HG03045 (cell line): ENCODE results near the gene TMSB10.

Experiments used
- ATAC-seq: cut with Tn5 transposase; IDR thresholded peaks from one replicate; pipeline ENCODE4 v1.9.1; 2021; ENCODE audit warnings: mild to moderate bottlenecking, moderate library complexity; ENCODE audit not compliant: unreplicated experiment

The TMSB10 gene

DNA sequence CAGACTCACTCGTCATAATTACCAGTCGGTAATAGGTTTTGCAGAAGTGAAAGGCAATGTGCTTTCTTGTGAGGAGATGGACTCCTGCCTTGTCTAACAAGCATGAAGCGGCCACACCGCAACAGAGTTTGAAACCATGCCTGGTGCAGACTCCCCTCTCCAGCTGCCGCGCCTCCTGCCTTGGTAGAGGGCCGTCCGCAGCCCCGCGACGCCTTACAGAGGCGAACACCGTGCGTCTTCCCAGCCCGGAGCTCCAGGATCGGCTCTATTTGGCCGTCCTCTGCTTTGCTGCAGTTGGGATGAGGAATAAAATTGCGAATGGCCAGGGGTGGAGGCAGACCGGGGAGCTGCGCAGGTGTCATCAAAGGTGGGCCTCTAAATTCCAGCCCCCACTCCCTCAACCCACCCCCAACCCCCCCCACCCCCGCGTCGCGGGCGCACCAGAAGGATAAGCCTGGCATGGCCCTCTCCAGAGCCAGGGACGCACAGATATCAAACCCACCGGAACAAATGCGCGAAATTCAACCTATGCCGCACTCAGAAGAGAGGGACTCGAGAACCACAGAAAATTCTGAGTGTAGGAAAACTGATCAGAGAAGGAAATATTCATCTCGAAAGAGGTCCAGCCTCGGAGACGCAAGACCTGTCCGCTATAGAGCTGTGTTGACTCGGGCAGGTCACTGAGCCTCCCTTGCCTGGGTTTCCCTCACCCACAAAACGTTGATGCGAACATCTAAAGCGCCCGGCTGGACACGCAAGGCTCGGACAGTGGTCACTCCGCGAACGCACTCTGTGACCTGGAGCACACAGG is 25.7 kb upstream of the TMSB10 start:
- ATAC-seq, result peak; percentile 48

DNA sequence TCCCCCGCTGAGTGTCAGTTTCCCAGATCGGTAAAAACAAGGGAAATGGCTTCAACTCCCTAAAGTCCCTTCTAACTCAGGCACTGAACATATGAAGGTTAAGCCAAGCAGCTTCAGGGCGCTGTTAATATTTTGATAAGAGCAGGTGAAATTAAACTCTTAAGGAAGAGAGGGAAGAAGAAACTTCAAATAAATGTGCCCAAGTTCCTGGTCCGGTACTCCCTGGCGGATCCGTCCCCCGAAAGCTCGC is 25.1 kb upstream of the TMSB10 start:
- ATAC-seq, result no peak

DNA sequence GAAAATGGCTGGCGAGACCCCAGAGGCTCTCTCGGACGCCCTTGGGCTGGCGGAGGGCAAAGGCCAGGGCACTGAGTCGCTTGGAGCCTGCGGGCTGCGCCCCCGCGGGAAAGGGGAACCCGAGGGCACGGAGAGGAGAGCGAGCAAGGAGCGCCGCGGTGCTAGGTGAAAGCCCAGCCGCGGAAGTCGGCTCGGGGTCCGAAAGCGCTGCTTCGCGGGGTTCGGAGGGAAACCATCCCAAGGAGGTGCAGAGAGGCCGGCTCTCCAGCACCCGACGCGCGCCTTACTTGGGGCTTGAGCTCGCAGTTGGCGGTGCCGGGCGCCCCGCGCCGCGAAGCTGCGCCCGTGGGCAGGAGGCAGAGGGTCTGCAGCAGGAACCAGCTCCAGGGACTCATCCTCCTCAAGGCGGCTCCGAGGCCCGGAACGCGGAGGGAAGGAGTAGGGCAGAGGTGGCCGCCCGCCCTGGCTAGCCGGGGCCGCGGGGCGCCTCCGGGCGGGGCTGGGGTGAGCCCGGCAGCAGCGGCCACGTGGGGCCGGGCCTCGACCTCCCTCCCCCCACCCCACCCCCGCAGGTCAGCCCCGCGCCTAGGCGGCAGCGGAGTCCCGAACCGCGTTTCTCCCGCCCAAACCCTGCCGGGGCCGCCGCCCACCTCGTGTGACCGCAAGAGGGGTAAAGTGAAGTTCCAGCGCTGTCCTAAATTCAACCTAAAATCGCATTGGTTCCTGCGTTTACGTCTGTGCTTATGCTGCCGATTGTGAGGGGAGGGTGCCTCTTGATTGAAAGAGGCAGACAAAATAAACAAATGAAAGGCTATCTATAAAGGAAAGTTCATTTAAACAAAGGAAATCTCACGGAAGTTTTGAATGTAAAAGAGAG is 24.6 kb upstream of the TMSB10 start, which contains the start of gene TRABD2A:
TSS of gene TRABD2A (minus strand) at position 440 of the 877 bp plus-strand sequence. CDS start at position 395, 45 bp downstream.
- no peak for ATAC-seq

DNA sequence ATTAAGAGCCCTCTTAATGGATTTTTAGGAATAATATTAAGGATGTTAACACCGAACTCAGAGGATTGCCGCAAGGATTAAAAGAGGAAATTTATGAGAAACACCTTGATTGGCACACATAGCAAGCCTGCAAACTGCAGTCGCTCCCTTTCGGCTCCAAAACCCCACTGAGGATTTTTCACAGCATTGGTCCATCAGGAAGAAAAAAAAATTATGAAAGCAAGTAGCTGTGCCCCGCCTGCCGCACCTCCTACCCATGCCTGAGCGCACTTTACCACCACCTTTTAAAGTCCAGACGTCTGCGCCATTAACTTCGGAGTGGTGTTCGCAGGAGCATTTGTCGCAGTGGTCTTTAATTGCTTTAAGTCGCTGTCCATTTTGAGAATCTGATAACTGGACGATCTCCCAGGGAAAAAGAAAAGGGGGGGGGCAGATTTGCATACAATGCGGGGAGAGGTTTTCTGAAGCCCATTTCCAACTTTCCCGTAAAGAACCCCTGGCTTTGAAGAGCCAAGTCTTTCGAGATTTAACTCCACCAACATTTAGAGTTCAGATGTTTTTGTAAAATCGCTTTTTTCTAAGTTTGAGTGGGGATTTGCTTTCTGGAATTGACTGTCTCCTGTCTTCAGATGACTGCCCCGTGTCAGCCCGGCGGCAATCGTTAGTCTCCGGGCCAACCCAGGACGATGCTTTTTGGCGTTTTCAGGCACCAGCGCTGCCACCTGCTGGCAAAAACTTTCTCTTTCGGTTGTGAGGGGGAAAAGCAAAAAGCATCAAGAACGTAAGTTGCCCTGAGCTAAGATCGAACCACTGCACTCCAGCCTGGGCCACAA is 23.7 kb upstream of the TMSB10 start:
- peak; percentile 62 for ATAC-seq

DNA sequence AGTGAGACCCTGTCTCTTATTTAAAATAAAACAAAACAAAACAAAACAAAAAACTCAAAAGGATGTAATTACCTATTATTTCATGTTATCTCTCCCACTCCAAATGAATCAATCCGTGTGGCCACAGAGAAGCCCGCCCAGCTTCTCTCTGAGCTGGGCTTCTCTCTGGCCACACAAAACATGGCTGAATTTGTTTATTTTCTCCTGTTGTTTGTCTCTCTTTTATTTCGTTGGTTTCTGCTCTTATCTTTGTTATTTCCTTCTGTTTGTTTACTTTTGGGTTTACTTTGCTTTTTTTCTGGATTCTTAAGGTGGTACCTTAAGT is 23.1 kb upstream of the TMSB10 start:
- no peak for ATAC-seq

DNA sequence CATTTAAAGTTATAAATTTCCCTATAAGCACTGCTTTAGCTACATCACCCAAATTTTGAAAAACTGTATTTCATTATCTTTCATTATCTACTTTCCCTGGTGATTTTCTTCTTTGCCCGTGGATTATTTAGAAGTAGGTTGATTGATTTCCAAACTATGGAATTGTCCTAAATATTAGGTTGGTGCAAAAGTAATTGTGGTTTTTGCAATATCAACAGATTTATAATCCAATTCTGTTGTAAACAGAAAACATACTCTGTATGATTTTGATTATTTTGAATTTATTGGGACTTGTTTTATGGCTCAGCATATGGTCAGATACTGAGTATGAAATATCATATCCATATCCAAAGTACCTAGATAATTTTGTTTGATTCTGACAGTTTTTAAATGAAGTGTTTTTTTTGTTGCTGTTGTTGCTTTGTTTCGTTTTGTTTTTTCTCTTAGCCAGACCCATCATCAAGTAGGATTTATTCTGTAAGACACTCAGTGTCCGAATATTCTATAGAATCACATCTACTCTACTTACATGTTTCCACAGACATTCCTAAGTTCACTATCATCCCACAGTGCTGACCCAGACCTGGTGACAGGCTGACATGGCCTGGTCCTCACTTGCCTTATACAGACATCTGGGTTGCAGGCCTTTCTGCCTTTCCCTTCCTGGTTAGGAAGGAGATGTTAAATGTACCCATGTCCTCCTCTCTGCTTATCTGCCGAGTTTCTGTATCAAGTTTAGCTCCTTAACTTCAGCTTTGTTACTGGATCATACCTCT is 22.5 kb upstream of the TMSB10 start:
- no peak for ATAC-seq

DNA sequence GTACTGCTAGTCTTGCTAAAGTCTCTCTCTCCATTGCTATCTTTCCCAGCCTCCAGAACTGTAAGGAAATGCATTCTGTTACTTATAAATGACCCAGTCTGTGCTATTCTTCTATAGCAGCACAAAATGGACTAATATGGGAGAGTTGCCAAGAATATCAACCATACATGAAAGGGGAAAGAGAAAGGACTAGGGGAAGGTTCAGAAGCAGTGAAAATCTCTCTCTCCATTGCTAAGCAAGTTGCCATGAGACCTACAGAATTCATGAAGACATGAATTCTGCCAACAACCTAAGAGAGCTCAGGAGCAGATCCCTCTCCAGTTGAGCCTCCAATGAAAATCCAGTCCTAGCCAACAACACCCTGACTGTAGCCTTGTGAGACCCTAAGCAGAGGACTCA is 21.0 kb upstream of the TMSB10 start:
- ATAC-seq, result no peak

DNA sequence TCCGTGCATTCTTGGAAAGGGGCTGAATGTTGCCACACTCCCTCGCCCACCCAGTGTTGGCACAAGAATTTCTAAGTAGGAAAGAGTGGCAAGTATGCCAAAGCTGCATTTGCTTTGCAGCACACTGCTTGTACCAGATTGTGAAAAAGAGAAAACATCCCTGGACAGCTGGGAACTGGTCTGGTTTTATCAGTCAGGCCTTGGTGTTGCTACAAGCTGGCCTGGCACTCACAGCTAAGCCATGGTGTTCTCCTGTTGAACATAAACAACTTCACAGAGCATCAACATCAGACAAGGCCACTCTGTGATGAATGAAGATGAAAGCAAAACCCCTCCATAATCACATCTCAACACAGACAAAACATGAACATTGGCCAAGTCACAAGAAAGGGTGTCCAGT is 20.3 kb upstream of the TMSB10 start:
- no peak for ATAC-seq

DNA sequence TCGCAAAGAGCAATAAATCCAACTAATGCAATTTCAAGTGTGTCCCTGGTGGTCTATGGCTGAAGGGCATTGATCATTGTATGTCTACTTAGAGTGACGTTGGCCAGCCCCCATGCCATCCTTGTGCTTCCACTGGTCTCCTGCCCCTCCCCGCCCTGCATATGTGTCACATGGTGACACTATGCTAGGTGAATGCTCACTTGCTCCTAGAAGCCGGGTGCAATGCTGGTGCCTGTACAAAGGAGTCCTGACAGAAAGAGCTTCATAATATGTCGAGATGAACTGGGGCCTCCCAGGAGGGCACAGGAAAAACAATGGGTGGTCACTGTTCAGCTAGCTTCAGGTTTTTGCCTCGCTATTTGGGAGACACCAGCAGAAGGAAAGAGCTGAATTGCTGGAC is 18.7 kb upstream of the TMSB10 start:
- ATAC-seq, result no peak

DNA sequence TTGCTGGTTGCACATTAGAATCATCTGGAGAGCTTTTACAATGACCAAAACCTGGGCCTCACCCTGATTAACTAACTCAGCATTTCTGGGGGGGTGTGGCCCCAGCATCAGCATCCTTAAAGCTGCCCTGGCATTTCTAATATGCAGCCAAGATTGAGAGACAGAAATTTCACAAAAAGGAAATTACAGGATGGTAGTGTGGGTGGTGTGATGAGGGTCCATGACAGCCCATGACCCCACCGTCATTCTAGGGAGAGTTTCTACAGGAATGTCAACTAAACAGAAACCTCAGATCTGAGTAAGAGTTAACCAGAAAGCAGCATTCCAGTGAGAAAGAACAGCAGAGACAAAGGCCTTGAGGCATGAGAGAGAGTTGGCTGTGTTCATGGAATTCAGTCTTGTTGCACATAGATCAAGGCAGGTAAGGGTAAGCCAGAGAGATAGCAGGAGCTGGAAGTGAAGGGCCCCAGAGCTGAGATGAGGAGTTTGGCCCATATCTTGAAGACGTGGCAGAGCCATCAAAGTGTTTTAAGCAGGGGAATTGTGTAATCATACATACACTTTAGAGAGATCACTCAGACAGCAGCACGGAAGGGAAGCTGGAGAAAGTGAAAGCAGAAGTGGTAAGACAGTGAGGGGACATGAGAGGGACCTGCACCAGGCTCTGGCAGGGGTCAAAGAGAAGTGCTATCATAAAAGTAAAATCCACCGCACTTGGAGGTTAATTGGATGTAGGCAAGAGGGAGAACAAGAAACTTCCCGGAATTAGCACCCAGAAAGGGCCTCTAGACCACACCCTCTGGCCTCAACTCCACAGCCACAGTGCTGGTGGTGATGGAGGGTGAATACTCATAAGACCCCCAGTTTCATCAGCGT is 16.8 kb upstream of the TMSB10 start:
- peak; percentile 93 for ATAC-seq

DNA sequence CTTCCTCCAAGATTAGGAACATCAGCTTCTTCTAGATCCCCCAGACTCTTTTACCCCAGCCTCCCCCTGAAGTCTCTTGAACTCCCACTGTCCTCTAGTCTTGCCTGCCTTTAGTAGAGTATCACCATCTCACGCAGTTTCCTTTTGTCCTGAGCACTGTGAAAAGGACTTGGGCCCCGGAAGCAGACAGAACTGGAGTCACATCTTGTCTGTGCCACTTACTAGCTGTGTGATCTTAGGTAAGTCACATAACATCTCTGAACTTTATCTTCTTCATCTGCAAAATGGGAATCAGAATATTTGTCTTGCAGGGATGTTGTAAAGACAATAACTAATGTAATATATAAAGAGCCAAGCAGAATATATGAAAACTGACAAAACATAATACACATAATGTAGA is 16.1 kb upstream of the TMSB10 start:
- no peak for ATAC-seq

DNA sequence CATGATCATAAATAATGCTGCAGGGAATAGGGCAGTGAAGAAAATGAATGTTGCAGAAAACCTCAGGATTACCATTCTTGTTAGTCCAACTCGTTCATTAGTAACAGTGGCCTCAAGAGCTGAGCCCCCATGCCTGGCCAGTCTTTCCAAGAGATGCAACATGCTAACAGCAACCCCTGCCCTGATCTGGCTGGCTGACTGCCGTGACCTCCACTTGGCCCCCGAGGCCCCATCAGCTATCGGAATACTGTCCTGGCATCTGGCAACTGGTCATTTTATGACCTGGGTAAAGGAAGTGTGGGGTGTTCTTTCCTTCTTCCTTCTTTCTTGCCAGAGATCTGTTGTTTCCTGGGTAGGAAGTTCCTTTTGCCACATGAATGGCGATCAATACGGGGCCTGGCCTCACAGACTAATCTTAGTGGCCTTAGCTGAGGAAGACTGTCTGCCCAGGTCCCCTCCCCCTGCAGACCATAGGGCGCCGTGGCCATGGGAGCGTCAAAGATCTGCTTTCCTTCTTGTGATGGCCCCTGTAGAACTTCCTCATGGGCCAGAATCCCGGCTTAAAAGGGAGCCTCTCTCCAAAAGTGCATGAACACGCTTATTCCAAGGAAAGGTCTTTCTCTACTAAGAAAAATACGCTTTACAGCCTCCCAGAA is 14.0 kb upstream of the TMSB10 start:
- no peak for ATAC-seq

DNA sequence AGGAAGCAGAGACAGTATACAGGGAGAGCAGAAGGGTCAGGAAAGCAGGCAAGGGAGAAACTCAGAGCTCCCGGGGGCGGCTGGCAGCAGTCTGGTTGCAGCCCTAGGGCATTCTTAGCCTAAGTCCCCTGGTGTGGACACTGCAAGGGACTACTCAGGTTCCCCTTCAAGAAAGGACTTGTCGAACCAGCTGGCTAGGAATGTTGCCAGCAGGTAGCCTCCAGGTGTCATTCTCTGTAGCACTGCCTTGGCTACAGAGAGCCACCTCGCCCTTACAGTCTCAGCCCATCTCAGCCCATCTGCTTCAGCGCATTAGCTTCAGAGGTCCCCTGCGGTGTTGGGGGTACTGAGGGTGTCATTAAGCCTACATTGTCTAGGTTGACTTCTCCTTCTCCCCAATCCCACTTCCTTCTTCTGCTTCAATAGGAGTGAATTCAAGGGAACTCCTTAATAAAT is 11.3 kb upstream of the TMSB10 start:
- ATAC-seq, result no peak

DNA sequence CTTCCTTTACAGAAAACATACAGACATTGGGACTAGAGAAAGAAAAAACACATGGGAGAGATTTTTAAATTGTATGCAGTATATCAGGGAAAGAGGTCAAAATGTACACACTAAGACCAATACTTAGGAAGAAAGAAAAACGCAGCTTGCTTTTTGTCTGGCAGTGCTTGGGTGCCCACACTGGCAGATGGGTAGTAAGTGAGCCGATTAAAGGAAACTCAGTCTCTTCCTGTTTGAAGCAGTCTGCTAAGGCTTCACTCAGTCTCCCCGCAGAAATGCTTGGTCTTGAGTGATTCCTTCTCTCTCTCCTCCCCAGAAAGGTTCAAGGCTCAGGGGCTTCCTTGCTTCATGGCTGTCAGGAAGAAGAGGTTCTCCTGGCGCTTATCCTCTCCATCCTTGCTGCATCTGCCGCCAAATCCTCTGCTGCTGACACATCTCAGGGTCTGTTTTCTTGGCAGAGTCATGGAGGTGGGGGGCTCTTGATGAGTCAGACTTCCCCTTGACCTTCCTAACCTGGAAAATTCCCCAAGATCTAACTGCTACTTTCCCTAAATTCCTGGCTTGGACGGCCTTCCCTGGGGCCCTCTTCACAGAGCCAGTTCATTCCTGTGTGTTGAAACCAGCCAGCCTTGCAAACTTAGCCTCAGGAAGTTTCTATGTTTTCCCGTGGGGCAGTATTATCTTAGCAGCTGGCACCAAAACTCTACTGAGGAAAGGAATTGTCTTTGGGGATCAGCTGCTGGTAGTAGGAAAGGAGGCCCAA is 10.5 kb upstream of the TMSB10 start:
- no peak for ATAC-seq

DNA sequence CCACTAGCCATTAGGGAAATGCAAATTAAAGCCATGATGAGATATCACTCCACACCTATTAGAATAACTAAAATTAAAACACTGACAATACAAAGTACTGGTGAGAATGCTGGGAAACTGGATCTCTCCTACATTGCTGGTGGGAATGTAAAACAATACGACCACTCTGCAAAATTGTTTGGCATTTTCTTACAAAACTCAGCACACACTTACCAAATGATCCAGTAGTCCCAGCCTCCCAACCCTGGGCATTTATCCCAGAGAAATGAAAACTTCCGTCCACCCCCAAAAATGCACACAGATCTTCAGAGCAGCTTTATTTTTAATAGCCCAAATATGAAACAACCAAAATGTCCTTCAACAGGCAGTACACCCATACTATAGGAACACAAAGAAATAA is 8.9 kb upstream of the TMSB10 start:
- no peak for ATAC-seq

DNA sequence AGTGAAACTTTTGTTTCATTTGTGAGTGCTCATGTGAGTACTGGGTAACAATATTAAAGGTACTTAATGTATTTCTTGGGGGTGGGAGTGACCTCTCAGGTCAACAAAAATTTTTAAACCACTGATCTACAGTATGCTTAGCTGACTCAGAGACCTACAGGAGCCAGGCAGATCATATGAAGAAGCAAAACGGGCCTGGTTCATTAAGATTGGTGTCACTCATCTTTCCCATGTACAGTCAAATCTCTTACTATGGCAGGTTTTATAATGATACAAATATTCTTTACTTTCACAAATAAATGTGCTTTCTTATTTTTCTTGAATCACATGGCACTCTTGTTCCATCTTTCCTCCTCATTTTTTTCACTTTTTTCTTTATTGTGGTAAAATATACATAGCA is 7.7 kb upstream of the TMSB10 start:
- no peak for ATAC-seq

DNA sequence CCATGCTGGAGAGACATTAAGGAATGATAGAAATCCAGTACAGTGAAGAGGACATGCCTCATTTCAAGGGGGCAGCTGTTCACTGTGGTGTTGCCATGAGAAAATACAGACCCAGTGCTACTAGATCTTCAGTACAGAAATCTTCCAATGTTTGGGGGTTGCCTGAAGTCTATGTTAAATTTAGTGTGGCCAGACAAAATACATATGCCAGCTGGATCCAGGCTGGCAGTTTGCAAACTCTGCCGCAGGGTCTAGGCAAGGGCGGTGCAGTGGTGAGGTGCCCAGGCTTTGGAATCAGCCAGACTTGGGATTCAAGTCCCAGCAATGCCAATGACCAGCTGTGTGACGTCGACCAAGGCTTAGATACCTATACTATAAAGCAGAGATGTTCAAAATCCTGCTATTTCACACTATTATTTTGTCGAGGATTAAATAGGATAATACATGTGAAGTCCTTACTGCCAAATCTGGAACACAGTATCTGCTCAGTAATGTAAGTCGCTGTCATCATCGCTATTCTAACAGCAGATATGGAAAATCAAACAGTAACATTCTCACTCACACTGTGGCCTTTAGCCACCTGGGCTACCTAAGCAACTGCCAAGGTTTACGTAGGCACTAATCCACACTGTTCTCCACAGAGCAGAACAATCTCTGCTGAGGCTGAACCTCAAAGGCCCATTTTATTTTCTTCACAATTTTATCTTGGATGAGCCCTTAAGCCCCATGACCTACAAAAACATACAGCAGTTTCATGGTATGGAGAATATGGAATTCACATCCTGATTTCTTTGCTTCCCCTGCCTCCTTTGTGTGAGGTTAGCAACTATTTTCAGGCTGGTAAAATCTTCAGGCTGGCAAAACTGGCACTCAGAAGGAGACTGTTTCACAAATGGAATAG is 5.9 kb upstream of the TMSB10 start:
- ATAC-seq, result no peak

DNA sequence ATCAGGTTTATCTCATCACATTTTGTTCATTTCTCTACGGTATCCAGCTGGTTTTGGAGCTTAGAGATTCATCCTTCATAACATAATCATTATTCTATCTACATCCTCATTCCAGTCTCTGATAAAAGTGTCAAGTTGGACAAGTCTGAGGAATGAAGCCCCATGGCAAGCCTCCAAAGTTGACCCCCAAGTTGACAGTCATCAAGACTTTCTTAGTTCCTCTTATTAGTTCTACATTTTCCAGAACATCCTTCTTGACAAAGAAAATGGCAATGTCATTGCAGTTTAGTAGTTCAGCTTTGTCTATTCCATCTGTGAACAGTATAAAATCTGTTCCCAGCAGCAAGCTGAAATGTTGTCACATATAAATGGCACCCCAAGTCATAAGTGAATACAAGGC is 4.5 kb upstream of the TMSB10 start:
- ATAC-seq, result no peak
